Activated T-cell treated with anti-CD3 and anti-CD28 coated beads for 48 hours (primary cell): ENCODE data around the gene STX11.

Experiments
- DNase-seq: peaks from one replicate; pipeline ENCODE4 v3.0.0-alpha.2; 2020; ENCODE audit warnings: low read depth

The STX11 gene

DNA sequence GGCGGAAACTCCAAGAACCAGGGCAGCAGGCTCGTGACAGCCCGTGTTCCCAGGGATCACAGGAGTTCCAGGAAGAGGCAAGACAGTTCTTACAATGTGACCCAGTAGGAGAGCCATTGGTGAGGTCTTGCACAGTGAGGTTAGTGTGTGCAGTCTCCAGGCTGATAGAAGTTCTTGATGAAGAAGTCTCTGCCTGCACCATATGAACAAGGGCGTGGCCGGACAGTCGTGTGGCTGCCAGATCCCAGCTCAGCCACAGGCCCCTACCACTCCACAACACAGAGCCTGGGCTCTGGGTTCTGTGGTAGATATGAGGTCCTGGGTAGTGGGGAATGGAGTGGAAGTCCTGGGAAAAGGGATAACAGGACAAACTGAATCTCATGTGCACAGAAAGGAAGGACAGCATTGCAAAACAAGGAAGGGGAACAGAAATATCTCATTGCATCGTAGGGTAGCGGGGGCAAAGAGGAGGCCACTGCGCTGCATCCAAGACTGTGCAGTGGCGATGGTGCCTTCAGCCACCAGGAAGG, 65.2 kb downstream of the STX11 start:
- peak; percentile 12 for DNase-seq

GRCh38 chr6:144215932-144216667, 65.8 kb downstream of the STX11 start:
- peak; percentile 88 for DNase-seq

DNA sequence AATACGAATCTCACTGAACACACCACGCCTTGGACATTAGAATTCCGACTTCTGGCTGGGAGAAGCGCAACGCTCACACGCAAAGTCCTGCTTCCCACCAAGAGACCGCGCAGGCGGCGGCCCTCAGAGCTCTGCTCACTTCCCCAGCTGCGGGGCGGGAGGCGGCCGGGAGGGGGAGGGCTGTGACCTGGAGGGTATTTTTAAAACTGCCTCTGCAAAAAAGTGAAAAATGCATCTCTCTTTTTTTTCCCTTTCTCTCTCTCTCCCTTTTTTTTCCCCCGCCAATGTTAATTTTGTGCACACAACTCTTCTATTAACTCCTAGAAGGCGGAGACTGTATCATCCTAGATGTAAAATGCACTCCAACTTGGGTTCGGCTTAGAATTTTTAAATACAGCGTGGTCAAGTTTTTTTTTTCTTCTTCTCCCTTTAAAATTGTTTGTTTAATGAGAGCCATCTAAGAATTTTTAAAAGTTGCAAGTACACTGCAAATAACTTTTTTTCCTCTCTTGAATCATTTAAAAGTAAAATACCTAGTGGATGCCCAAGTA, 66.4 kb downstream of the STX11 start:
- peak; percentile 64 for DNase-seq

- no peak for DNase-seq
Observed at GRCh38 chr6:144217264-144217663, 66.9 kb downstream of the STX11 start.

DNA sequence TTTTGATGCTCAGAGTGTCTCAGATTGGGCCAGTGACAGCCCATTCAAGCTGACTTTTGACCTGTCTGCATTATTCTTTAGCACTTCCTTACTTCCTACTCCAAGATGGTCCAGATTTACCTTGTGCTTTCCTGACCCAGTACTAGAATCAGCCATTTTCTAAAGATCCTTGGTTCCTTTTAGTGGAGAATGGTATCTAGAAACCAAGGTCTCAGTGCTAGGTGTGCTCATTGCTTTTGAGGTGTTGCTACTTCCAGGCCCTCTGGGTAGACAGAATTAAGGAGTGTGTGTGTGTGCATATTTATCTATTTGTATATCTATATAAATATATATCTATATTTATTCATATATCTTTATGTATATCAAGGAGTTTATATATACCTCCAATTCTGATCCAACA, 67.5 kb downstream of the STX11 start:
- no peak for DNase-seq

DNA sequence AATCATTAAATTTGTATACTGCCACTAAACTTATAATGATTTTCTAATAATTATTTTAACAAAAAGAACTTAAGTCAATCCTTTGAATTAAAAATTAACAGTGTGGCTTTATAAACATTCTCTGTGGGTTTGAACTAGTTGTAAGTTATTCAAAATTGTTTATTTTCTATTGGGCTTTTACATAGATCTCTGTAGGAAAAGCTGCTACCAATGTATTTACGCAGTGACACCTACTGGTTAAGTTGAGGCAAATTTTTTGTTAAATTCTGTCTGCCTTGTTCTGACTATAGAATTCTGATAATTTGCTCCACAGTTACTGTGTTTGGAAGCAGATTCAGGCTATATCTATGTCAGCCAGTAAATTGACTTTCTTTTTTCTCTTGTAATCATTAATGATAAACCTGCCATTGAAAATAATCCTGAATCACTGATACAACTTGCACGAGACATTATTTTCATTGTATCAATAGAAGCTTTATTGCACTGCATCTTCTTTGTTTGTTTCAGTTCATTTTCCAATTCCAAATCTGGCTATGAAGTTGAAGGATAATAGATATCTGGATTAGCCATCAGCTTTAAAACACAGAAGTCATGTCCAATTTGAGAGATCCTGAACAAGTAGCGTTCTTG, 68.9 kb downstream of the STX11 start:
- DNase-seq, result no peak

DNA sequence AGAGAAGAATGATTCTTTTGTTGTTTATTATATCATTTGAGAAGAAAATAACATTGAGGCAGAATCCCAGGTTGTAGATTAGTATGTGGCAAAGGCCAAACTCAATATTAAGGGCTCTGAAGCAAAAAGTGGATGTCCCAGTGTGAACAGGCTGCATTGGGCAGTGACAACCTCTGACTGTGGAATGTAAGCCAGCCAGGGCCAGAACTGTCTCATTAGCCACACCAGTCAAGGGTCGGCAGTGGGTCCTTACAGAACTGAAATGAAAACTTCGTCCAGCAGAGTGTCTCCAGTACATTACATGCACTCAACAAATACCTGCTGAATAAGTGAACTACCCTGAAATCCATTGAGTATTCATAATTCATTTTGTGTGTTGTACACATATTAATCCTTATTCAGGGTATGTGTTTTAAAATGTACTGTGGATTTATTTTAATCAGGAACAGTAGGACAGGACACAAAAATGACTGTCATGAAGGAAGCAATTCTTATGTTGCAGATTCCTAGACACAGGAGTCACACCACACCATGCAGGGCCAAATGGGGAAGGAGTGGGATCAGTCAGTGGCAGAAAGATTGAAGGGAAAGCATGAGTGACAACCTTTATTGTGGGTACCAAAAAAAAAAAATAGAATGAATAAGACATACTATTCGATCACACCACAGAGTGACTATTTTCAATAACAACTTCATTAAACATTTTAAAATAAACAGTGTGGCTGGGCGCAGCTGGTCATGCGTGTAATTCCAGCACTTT, 69.9 kb downstream of the STX11 start:
- DNase-seq, result no peak

GRCh38 chr6:144223686-144224085, 73.4 kb downstream of the STX11 start:
- DNase-seq, result no peak

DNA sequence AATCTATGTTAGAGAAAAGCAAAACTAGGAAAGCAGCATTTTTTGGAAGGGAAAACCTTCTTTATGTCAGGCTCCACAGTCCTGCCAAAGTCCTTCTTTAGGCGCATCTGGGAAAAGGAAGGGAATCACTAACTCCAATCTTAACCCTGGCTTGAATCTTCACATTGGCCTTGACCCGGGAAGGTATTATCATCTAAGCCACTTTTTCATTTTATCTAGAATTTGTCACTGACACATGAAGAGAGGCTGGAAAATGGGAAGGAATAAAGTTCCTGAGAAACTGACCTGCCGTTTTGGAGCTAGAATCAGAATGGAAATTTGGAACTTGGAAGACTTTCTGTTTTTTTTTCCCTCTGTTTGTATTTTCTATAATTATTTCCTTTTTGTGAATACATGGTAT, 81.4 kb downstream of the STX11 start:
- no peak for DNase-seq

DNA sequence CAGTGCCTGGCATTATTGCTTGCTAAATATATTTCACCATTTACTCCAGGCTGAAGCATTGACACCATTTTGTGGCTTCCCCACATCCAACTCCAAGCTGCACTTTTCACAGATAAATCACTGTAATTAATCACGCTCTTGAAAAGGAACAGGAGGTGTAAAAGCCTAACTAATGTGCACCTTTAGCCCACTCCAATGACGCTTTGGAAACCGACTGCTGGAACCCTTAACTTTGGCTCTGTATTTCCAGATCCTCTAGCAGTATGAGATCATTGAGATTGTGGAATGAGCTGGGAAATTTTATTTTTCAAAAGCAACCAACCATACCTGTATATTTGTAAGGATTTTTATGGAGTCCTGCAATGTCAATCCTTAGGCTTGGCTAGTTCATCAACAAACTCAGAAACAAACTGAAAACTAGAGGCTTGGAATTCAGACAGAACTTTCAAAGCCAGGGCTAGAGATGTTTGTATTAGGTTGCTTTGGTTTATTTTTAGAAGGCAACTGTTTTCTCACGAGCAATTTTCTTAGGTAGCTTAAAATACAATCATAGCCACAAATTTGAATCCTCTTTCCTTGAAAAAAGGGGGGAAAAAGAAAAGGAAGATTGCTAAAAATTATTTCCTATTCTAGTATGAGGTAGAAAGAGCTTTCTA, 82.0 kb downstream of the STX11 start:
- DNase-seq, result no peak

DNA sequence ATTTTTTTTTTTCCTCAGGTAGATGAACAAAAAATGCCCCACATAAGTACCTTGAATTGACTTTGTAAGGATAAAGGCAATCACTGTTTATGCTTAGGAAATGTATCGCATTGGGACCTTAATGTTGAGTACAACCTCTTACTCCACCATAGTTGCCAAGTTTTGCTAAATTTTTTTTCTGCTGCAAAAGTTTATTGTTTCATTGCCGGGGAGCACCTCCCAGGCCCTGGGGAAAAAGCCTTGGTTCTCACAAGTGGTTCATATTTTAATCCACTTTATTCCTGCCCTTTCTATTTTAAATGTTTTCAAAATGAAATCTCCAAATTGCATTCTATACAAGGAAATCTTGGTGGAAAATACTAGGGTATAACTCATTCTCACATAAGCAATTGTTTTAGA, 82.5 kb downstream of the STX11 start:
- no peak for DNase-seq

DNA sequence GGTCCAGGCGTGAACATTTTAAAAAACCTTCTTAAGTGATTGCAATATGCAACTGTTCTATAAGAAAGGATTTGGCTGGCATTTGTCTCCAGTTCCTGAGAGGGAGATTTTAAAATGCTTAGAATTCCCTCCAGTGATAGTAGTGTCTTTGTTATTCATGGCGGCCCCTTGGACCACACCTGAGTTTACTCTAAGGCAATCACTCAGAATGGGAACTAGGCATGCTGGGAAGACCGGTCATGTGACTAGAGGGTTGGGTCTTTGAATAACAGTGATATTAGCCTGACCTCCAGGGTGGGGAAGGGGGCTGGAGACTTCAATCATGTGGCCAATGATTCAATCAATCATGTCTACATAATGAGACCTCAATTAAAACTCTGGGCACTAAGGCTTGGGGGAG, 84.1 kb downstream of the STX11 start:
- DNase-seq, result no peak

DNA sequence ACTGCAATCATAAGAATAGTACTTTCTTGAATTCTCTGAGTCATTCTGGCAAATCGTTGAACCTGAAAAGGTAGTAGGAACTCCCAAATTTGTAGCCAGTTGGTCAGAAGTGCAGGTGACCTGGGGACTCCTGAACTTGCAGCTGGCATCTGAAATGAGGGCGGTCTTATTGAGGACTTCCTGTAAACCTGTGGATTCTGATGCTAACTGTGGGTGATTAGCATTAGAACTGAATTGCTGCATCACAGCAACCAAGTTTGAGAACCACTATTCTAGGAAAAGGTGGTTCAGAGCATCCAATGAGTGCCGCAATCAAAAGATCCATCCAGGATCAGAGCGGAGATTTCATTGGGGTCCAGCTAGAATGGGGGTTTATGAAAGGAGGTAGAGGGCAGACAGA, 84.6 kb downstream of the STX11 start:
- DNase-seq, result no peak
